Skin epidermis (tissue), 12 donors: ENCODE results near the gene LOC101059915.
"Not testable (repeated sequence)": the region's sequence is repeated elsewhere in the genome, so short reads cannot be mapped to it uniquely, and the experiment has no call there.

Experiments
- H3K27ac ChIP-seq, 21 experiments: fragments of 200-600 bp; sonication (generic) in 11 of 21; one replicate each; pipeline ENCODE4 v1.5.0; 2020; ENCODE audit warnings: mild to moderate bottlenecking in 3 of 21, inconsistent platforms in 2 of 21, moderate library complexity in 2 of 21
- H3K4me3 ChIP-seq, 7 experiments: fragments of 200-600 bp; sonication (generic) in 2 of 7; one replicate each; pipeline ENCODE4 v1.5.0; 2020; ENCODE audit warnings: inconsistent platforms in 2 of 7, mild to moderate bottlenecking in 2 of 7, moderate library complexity in 1 of 7

The LOC101059915 gene

DNA sequence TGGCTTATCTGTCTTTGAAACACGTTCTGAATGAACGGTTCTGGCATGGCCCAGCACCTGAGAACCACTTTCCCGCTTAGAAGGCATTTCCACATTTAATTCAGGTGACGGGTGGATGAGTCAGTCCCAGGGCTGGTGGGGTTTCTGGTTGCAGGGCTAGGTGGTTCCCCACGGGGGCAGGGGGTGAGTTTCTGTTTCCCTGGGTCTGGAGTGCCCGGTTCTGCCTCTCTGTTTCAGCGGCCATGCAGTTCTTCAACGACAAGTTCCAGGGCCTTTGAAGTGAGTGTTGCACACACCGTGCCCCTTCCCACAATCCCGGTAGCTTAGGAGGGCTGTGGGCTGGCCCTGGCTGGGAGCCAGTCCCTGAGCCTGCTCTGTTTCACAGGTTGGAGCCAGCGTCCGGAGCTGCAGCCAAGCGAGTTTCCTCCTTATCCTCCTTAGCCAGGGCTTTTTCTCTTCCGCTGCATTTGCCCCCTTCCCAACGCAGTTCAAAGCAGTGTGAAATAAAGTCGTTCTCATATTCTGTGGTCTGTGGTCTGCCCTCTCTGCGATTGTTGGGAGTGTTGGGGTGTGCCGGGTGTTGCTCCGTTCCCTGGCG, 53.0 kb downstream of the LOC101059915 start:
- H3K4me3 ChIP-seq, H3K27ac ChIP-seq: not testable (repeated sequence)
